GM18873 (cell line): Measurements from ENCODE around the gene MBNL1.

Experiments used
- ATAC-seq: cut with Tn5 transposase; IDR thresholded peaks from one replicate; pipeline ENCODE4 v1.9.1; 2021; ENCODE audit warnings: mild to moderate bottlenecking, moderate library complexity, moderate number of reproducible peaks; ENCODE audit not compliant: unreplicated experiment, low FRiP score

MBNL1 gene

DNA sequence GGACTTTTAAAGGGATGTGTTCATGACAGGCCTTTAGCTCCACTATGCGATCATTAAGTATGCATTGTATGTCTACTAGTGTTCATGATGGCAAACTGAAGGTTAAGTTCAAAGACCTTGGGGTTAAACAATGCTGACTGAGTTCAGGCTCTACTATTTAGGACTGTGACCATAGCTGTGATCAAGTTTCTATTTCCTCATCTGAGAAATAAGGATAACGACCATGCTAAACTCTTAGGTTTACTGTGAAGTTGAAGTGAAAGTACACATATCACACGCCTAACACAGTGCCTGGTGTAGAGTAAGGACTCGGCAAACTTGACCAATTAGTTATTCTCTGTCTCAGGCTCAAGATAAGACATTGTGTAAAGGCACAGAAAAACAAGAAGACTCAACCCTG is 243.2 kb downstream of the MBNL1 start:
- peak; percentile 76 for ATAC-seq

DNA sequence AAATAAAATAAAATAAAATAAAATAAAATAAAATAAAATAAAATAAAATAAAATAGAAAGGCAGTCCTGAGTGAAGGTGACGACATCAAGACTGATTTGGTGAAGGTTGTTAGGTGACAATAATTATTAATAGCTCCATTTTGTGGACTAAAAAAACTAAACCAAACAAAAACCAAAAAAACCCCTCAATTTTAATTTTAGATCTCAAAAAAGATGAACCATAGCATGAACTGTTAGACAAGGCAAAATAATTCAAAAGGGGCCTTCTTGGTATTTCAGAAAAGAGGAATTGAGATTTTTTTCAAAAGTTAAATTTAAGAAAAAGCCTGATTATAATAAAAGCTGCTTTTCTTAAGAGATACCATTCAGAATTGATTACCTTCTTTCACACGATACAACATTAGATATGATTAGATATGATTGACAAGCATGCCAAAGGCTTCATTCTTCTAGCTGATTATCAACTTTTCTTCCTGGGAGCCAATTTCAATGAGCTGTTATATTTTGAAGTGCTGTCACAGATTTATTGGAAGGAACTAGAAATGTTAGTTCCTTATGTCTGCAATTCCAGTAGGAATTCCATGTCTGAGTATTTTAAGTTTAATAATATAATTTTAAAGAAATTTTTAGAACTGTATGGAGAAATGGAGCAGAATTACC is 244.7 kb downstream of the MBNL1 start:
- no peak for ATAC-seq
